Vagina (tissue), 2 donors: ENCODE data around the gene NCAM2. TPM values are rescaled to one million over a fixed set of nuclear protein-coding genes. Genes with fewer than 3 reads are reported as not detected.

Experiments
- DNase-seq, 2 donors: peaks; one replicate each; pipeline ENCODE4 v3.0.0-alpha.2; 2017; ENCODE audit errors: extremely low spot score in 2 of 2
- H3K27ac ChIP-seq: fragments of 200-600 bp; sonication (generic); one replicate; pipeline ENCODE4 v1.5.1; 2019
- H3K27me3 ChIP-seq: fragments of 200-600 bp; sonication (generic); one replicate; pipeline ENCODE4 v1.5.1; 2019
- H3K36me3 ChIP-seq, 2 donors: fragments of 200-600 bp; sonication (generic); one replicate each; pipeline ENCODE4 v1.5.1; 2017 to 2019
- H3K4me1 ChIP-seq: fragments of 200-600 bp; sonication (generic); one replicate; pipeline ENCODE4 v1.5.1; 2019
- H3K4me3 ChIP-seq, 2 donors: fragments of 200-600 bp; sonication (generic); 1 replicate in 1 of 2; 2 replicates in 1 of 2; pipeline ENCODE4 v1.5.1; 2016 to 2019
- H3K9me3 ChIP-seq: fragments of 200-600 bp; sonication (generic); one replicate; pipeline ENCODE4 v1.5.1; 2019
- POLR2A ChIP-seq, 2 donors: fragments of 450-650 bp; IDR thresholded peaks; one replicate each; pipeline ENCODE4 v1.6.1; 2017; ENCODE audit warnings: antibody characterized with exemption in 2 of 2, mild to moderate bottlenecking in 2 of 2, moderate library complexity in 2 of 2
- POLR2AphosphoS5 ChIP-seq, 2 donors: sonication (generic); formaldehyde crosslinking; IDR thresholded peaks; one replicate each; pipeline ENCODE4 v1.9.0; 2017; ENCODE audit warnings: antibody characterized with exemption in 2 of 2, mild to moderate bottlenecking in 2 of 2, low read depth in 1 of 2; ENCODE audit not compliant: insufficient read depth in 1 of 2
- intact Hi-C: fragments of 100-400 bp; cut with DNase I; formaldehyde crosslinking; loops from one replicate; pipeline ENCODE4 v1.15.1; 2023
- total RNA-seq: library from RNA; depleted of rRNA; stranded (reverse); fragments of >200 nt; gene quantifications from one replicate; pipeline ENCODE4 v1.2.3, GENCODE V29; 2016
- TF ChIP-seq, protein P1 (sequence below), 3 experiments: fragments of 450-650 bp in 2 of 3; fragments of 200-600 bp in 1 of 3; sonication (generic) in 1 of 3; IDR thresholded peaks; one replicate each; pipeline ENCODE4 v1.5.1; 2017 to 2019; ENCODE audit warnings: antibody characterized with exemption in 3 of 3, mild to moderate bottlenecking in 2 of 3, moderate library complexity in 2 of 3

Gene NCAM2
- total RNA-seq, 1 donor from 2014 or later = 4.7 TPM

DNA sequence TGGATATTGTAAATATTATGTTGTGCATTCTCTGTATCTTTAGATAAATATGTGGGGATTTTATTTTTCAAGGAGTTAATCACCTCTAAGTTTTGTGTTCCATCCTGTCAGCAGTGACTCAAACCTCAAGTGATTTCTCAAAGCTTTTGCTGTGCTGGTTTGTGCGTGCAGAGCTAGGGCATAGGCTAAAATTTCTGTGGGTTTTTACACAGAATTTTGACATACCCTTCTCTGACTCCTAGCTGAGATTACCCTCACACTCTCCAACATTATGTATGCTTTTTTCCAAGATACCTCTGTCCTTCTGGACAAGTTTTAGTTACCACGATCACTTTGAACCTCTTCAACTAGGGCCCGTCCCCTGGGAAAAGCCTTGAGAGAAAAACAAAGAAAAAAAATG is 384.9 kb downstream of the NCAM2 start:
- H3K9me3 ChIP-seq = no peaks in the 10 kb centered on the region
- DNase-seq = no peak
- H3K36me3 ChIP-seq = no peaks in the 10 kb centered on the region
- no peak overlapping the region for H3K4me3 ChIP-seq
- no peaks in the 10 kb centered on the region for H3K27me3 ChIP-seq
- TF ChIP-seq, protein P1, sequence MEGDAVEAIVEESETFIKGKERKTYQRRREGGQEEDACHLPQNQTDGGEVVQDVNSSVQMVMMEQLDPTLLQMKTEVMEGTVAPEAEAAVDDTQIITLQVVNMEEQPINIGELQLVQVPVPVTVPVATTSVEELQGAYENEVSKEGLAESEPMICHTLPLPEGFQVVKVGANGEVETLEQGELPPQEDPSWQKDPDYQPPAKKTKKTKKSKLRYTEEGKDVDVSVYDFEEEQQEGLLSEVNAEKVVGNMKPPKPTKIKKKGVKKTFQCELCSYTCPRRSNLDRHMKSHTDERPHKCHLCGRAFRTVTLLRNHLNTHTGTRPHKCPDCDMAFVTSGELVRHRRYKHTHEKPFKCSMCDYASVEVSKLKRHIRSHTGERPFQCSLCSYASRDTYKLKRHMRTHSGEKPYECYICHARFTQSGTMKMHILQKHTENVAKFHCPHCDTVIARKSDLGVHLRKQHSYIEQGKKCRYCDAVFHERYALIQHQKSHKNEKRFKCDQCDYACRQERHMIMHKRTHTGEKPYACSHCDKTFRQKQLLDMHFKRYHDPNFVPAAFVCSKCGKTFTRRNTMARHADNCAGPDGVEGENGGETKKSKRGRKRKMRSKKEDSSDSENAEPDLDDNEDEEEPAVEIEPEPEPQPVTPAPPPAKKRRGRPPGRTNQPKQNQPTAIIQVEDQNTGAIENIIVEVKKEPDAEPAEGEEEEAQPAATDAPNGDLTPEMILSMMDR (IDR thresholded peaks at IDR 0.05) = no peak
- TF ChIP-seq POLR2AphosphoS5 (IDR thresholded peaks at IDR 0.05; ENCODE audit: insufficient read depth in 1 of 2, low read depth in 1 of 2) (no peak), POLR2A (IDR thresholded peaks at IDR 0.05) (no peak)
- no peak overlapping the region for H3K27ac ChIP-seq
- H3K4me1 ChIP-seq = no peaks in the 10 kb centered on the region
- intact Hi-C loops = no loop called here

DNA sequence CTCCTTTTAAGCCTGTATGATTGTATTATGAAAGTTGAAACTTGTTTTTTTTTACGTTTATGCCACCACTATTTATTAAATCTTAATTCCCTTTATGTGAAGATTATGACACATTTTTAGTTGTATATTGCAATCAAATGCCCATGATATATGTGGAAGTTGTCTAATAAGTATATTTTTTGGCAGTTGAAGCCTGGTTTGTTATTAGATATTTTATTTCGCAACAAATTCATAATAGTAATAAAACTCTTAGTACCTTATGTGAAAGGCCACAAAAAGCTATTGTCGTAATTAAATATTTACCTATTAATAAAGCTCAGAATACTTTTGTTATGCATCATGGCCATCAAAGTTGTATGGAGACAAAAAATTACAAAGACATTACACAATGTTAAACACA is 386.8 kb downstream of the NCAM2 start:
- Histone ChIP-seq H3K27me3 (no peaks in the 10 kb centered on the region), H3K4me3 (no peak overlapping the region), H3K27ac (no peak overlapping the region), H3K9me3 (no peaks in the 10 kb centered on the region), H3K36me3 (no peaks in the 10 kb centered on the region), H3K4me1 (no peaks in the 10 kb centered on the region)
- no peak for DNase-seq
- intact Hi-C loops = no loop called here
- TF ChIP-seq POLR2AphosphoS5 (IDR thresholded peaks at IDR 0.05; ENCODE audit: insufficient read depth in 1 of 2, low read depth in 1 of 2) (no peak), POLR2A (IDR thresholded peaks at IDR 0.05) (no peak)
- TF ChIP-seq, protein P1 (IDR thresholded peaks at IDR 0.05) = no peak

DNA sequence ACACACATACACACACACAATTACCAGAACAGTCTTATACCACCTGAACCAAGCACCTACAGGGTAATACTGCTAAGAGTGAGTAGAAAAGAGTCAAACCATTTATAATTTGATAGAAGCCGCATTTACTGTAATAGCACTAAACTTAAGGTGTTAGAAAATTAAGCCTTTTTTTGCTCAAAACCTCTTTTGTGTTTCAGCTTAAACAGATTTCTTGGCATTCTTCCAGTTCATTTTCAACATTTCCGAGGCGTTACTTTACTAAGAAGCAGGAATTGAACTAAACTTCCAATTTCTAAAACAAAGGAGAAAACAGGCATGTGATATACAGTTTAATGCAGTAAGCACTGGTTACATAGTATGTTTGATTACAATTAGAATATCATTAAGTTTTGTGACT is 387.2 kb downstream of the NCAM2 start:
- no peaks in the 10 kb centered on the region for H3K4me1 ChIP-seq
- TF ChIP-seq, protein P1 (IDR thresholded peaks at IDR 0.05) = no peak
- TF ChIP-seq POLR2AphosphoS5 (IDR thresholded peaks at IDR 0.05; ENCODE audit: insufficient read depth in 1 of 2, low read depth in 1 of 2) (no peak), POLR2A (IDR thresholded peaks at IDR 0.05) (no peak)
- no peak overlapping the region for H3K4me3 ChIP-seq
- no peaks in the 10 kb centered on the region for H3K9me3 ChIP-seq
- intact Hi-C loops = no loop called here
- H3K27ac ChIP-seq = no peak overlapping the region
- no peak for DNase-seq
- no peaks in the 10 kb centered on the region for H3K36me3 ChIP-seq
- no peaks in the 10 kb centered on the region for H3K27me3 ChIP-seq

DNA sequence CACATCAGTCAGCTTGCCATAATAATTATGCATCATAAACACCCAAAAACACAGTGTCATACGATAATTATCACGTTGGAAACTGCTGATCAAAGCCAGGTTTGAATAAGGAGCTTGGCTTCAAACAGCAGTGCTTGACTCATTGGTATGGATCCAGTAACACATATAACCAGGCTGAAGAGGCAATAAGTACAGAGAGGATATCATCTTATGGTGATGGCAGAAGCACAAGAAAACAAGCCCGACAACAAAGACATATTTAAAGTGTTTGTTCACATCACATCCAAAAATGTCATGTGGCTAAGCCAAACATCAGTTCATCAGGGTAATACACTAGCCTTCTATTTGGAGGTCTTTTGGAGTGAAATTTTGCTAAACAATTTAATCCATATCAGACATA is 389.7 kb downstream of the NCAM2 start:
- no peaks in the 10 kb centered on the region for H3K36me3 ChIP-seq
- H3K27me3 ChIP-seq = no peaks in the 10 kb centered on the region
- intact Hi-C loops = no loop called here
- no peaks in the 10 kb centered on the region for H3K4me1 ChIP-seq
- no peak overlapping the region for H3K27ac ChIP-seq
- H3K9me3 ChIP-seq = no peaks in the 10 kb centered on the region
- H3K4me3 ChIP-seq = no peak overlapping the region
- no peak for DNase-seq
- TF ChIP-seq POLR2A (IDR thresholded peaks at IDR 0.05) = no peak
- TF ChIP-seq, protein P1 (IDR thresholded peaks at IDR 0.05) = no peak
- TF ChIP-seq POLR2AphosphoS5 (IDR thresholded peaks at IDR 0.05; ENCODE audit: insufficient read depth in 1 of 2, low read depth in 1 of 2) = no peak

DNA sequence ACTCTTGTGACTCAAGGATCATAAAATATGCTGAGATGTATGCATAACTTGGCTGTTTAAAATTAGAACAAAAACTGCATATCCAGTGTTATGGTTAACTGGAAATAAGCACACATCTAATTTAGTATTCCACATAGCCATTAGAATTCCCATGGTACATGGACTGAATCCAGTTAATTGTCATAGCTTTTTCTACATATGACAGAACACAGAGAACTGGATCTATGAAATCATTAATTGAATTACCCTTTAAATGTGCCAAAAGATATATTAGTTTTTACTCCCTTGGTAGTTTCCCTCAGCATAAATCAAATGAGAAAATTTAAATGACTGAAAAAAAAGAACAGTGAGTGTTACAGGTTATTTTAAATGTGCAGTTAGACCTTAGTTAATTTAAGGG is 395.9 kb downstream of the NCAM2 start:
- no peaks in the 10 kb centered on the region for H3K27me3 ChIP-seq
- DNase-seq = no peak
- H3K36me3 ChIP-seq = no peaks in the 10 kb centered on the region
- H3K4me3 ChIP-seq = no peak overlapping the region
- no peak overlapping the region for H3K27ac ChIP-seq
- H3K9me3 ChIP-seq = no peaks in the 10 kb centered on the region
- intact Hi-C loops = no loop called here
- H3K4me1 ChIP-seq = no peaks in the 10 kb centered on the region
- TF ChIP-seq, protein P1 (IDR thresholded peaks at IDR 0.05) = no peak
- TF ChIP-seq POLR2AphosphoS5 (IDR thresholded peaks at IDR 0.05; ENCODE audit: insufficient read depth in 1 of 2, low read depth in 1 of 2) = no peak
- no peak for TF ChIP-seq POLR2A (IDR thresholded peaks at IDR 0.05)
